RPMI8226 (cell line): ENCODE data around the gene PPP2R3B.
A peak's percentile ranks its signal among the peaks of the same experiment; 100 is the strongest.
"Not testable (repeated sequence)": the region's sequence is repeated elsewhere in the genome, so short reads cannot be mapped to it uniquely, and the experiment has no call there.

Experiments
- DNase-seq: peaks from one replicate; pipeline ENCODE4 v3.0.0-alpha.2; 2015

The PPP2R3B gene

DNA sequence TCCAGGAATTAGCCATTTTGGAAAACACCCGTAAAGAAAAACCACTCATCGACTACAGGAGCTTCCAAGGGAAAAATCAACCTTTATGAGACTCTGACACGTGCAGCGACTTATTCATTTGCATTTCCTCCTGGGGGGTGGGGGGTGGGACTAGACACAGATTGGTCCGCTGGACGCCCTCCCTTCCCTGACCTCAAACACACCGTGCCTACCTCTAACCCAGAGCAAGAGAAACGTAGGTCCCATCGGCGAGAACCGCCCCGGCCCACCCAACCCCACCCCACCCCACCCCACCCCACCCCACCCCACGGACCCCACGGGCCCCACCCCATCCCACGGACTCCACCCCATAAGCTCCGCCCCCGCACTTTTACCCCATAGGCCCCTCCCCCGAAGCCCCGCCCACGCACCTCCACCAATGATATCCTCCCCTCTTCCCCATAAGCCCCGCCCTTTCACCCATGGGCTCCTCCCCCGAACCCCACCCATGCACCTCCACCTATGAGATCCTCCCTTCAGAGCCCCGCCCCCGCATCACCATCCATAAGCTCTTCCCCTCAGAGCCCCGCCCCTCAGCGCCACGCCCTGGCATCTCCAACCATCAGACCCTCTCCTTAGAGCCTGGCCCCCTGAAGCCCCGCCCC is 69.2 kb downstream of the PPP2R3B start:
- no peak for DNase-seq

DNA sequence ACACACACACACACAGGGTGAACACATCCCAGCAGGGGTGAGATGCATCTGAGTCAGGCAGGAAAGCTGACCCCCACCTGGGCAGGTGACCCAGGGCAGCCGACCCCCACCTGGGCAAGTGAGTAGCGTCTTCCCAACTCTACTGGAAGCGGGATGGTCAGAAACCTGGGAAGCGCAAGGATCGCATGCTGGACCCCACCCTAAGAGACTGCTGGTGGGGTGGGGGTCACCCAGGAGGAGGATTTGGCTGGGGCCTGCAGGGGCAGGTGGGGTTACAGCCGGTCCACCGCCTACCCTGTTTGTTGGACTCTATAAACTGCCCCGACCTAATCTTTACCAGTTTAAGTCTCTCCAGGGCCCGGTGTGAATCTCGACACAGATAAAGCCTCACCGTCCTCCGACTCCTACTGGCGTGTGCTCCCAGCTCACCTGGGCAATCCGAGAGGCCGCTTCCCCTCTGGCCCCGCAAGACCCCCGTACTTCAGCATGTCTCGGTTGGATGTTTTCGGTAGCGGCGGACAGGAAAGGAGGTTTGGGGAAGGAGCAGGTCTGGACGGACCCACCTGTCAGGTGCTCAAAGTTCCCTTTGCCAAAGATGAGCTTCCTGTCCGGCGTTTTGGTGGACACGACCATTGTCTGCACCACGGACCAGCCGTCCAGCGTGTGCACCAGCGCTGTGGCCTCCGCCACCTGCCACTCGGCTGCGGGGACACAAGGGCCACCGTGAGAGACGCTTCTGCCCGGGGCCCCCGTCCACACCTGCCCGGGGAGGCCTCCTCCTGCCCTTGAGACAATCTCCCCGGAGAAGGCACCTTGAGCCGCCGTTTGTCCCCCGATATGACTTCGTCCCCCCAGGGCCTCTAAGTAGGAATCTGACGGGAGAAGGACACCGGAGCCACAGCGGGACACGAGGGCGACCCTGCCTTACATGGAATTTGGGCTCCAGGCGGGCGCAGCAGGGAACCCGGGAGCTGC is 70.1 kb downstream of the PPP2R3B start:
- no peak for DNase-seq

DNA sequence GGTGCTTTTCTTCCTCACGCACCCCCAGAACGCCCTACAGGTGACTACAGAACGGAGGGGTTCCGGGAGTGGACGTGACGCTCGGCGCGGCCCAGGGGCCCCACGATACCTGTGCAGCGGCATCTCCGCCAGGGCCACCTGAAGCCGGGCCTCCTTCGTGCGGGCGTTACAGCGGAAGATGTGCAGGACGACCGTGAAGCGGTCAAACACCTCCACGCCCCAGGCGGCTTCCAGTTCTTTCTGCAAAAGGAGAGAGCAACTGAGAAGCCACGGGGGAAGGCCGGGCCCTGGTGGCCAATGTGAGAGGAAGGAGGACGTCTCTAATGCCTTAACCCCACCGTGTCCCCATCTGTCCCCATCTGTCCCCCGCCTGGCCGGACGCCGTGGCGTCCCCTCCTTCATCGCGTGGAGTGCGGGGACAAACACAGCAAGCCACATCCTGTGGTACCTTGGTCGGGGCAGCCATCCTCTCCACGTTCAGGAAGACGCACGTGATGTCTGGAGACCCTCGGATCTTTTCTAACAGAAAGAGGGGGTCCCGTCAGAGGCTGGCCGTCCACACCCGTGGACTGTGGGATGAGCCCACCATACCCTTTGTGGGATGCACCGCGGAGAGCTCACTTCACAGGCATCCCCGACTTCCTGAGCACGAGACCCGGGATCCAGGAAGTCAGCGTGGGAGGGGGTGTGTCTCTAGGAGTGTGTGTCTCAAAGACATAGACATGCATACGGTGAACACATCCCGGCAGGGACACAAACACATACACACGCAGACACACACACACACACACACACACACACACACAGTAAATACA is 71.7 kb downstream of the PPP2R3B start:
- DNase-seq = no peak

DNA sequence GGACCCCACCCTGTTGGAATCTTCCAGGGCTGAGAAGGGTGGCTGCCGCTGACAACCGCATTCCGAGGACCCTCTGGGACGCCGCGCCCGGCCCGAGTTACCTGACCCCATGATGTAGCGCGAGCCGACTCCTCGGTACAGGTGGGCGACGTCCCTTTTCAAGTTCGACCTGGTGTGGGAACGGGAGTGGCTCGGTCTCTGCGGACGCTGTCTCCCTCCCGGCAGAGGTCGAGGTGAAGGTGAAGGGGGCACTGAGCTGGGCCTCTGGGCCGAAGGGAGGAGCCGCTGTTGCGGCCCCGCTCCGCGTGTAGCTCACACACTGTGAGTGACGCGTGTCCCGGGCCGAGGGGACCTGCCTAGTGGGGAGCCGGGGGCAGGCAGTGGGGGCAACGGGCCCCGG is 72.7 kb downstream of the PPP2R3B start:
- no peak for DNase-seq

DNA sequence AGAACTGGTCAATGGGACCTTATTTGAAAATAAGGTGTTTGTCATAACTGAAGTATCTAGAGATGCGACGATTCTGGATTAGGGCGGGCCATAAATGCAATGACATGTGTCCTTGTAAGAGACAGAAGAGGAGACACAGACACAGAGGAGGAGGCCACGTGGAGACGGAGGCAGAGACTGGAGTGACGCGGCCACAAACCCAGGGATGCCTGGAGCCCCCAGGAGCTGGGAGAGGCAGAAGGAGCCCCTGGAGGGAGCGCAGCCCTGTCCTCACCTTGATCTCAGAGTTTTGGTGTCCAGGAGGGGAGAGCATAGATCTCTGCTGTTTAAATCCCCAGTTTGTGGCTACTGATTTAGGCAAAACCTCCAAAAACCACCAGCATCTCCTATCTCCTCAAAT is 73.2 kb downstream of the PPP2R3B start:
- DNase-seq = no peak

DNA sequence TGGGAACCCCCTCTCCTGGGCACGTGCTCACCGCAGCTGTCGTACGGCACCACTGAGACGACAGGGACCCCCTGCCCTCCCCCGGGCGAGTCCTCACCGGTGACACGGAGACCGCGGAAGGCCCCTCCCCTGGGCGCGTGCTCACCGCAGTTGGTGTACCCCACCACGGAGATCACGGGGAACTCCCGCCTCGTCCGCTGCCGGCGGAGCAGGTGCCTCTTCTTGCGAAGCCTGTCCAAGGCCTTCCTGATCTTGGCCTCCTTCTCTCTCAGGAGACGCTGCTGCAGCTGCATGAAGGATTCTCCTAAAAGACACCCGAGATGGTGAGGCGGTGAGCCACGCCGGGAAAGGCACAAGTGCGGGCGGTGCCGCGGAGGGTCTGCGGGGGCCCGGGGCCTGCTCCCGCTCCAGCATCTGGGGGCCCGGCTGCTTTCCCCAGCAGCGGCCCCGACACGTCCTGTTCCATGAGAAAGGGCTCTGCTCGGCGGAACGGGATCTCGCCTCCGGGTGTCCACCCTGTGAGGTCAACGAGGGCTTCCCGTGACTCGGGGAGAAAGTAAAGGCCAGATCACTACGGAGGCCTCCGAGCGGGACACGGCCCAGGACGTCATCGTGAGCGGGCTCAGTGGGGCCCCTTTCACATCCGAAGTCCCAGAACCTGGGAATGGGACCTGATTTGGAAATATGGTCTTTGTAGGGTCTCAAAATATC is 73.9 kb downstream of the PPP2R3B start:
- DNase-seq = no peak

DNA sequence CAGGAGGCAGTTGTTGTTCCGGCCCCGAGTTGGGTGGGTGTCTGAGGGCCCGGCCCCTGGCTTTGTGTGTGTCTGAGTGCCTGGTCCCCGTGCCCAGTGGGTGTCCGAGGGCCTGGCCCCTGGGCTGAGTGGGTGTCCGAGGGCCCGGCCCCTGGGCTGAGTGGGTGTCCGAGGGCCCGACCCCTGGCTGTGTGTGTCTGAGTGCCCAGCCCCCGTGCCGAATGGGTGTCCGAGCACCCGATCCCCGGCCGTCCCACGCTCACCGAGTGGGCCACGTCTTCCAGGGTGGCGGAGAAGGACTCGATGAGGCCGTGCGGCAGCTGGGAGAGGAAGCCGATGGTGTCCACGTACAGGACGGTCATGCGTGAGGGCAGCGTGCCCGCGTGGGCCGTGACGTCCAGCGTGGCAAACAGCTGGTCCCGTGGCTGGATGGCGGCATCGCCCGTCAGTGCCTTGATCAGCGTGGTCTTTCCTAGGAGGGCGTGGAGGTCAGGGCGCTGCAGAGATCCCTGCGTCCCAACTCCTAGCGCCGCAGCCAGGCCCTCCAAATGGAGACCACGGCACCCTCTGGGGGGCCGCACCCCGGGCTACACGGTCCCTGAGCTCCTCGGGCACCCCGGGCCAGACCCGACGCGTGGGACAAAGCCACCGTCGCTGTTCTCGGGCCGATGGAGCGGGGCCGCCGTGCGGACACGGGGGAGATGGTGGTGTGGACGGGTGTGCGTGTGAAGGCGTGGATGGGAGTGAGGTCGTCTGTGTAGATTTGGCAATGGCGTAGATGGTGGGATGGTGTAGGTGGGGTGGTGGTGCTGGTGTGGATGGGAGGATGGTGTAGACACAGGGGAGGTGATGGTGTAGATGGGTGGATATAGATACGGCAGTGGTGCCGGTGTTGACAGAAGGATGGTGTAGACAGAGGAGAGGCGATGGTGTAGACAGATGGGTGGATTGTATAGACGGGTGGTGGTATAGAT is 75.3 kb downstream of the PPP2R3B start:
- no peak for DNase-seq

DNA sequence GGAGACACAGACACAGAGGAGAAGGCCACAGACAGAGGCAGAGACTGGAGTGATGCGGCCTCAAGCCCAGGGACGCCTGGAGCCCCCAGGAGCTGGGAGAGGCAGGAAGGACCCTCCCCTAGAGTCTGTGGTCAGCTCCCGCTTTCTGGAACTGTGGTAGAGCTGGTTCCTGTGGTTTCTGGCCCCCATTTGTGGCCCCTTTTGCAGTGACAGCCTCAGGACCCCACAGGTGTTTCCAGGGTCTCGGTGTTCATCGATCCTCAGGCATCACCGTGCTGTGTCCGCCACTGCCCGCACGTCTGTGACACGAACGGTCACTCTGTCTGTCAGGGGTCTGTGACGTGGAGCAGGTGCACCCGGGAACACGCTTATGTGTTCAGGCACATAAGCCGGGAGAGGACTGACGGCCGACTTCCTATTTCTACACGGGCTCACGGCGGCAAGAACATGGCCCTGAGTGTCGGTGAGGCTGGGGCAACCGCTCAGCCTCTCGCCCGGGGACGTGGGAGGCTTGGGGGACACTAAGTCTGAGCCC is 76.0 kb downstream of the PPP2R3B start:
- no peak for DNase-seq

DNA sequence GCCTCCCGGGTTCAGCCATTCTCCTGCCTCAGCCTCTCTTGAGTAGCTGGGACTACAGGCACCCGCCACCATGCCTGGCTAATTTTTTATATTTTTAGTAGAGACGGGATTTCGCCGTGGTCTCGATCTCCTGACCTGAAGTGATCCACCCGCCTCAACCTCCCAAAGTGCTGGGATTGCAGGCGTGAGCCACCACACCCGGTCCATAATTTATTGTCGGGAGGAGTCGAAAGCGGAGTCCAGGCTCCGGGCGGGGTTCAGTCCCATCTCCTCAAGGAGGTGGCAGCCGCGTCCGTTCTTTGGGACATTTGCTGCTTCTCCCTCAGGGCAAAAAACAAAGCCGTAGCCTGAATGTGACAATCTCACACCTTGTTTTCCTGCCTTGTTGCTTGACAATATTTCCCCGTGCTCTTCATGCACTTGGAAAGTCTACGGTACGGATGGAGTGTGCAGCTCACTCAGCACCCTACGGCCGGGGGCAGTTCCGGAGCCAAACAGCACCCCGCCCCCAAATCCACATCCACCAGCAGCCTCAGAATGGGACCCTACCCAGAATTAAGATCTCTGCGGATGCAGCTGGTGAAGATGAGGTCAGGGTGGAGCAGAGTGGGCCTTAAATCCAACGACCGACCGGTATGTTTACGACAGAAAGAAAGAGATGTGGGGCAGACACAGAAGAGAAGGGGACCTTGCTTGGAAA is 77.7 kb downstream of the PPP2R3B start:
- DNase-seq = no peak

DNA sequence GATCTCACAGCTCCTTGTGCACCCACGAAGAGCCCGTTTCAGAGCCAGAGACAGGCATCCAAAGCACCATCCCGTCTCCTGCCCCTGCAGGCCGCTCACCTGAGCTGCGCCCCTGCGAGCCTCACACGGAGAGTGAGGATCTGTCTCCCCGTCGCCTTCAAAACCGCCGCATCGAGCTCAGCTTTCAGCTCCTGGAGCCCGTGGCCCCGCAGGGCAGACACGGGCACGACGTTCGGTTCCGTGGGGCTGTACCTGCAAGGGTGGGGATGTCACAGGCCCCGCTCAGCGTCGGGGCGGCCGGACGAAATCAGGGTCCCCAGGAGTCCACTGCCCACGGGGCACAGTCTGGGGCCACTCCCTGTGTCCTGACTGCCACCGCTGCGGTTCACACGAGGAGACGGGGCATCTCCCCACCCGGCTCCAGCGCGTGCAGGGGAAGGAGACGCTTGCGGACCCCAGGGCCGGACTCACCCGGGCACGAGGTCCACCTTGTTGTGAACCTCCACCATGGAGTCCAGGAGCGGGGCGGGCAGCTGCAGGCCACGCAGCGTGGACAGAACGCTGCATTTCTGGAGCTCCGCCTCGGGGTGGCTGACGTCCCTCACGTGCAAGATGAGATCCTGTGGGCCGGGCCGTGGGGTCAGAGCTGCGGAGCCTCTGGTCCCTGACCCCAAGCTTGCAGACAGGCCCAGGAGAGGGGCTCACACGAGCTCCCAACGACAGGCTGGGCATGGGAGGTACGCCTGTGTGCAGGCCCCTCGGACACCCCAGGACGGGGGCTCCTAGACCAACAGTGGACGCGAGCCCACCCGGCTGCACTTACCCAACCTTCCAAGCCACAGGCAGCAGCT is 79.2 kb downstream of the PPP2R3B start:
- no peak for DNase-seq

DNA sequence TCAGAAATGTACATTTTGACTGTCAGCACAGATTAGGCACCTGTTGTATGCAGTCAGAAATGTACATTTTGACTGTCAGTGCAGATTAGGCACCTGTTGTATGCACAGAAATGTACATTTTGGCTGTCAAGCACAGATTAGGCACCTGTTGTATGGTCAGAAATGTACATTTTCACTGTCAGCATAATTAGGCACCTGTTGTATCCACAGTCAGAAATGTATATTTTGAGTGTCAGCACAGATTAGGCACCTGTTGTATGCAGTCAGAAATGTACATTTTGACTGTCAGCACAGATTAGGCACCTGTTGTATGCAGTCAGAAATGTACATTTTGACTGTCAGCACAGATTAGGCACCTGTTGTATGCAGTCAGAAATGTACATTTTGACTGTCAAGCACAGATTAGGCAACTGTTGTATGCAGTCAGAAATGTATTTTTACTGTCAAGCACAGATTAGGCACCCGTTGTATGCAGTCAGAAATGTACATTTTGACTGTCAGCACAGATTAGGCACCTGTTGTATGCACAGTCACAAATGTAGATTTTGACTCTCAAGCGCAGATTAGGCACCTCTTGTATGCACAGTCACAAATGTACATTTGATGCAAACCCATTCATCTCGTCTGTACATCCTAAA is 80.0 kb downstream of the PPP2R3B start:
- not testable (repeated sequence) for DNase-seq

DNA sequence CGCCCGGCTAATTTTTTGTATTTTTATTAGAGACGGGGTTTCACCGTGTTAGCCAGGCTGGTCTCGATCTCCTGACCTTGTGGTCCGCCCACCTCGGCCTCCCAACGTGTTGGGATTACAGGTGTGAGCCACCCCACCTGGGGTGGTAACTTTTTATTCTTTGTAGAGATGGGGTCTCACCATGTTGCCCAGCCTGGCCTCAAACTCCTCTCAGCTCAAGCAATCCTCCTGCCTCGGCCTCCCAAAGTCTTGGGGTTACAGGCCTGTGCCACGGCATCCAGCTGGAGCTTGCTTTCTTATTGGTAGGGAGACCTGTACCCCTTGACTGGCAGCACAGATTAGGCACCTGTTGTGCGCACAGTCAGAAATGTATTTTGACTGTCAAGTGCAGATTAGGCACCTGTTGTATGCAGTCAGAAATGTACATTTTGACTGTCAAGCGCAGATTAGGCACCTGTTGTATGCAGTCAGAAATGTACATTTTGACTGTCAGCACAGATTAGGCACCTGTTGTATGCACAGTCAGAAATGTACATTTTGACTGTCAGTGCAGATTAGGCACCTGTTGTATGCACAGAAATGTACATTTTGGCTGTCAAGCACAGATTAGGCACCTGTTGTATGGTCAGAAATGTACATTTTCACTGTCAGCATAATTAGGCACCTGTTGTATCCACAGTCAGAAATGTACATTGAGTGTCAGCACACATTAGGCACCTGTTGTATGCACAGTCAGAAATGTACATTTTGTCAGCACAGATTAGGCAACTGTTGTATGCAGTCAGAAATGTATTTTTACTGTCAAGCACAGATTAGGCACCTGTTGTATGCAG is 80.7 kb downstream of the PPP2R3B start:
- DNase-seq = peak; percentile 40

DNA sequence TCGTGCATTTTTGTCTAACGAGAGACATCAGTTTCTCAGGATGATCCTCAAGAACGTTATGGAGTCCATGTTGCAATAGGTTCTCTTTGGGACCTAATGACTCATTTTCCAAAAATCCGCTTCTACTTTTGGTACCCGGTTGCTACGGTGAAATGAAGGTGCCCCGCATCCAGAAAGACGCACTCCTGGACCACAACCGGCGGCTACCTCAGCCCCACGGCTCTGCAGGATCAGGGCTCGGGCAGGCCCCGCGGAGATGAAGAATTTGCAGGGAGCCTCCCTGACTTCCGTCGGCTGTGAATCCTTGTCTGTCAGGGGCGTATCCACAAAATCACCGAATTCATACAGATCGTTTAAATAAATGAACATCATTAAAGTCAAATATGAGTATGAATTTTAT is 83.7 kb downstream of the PPP2R3B start:
- DNase-seq = no peak

DNA sequence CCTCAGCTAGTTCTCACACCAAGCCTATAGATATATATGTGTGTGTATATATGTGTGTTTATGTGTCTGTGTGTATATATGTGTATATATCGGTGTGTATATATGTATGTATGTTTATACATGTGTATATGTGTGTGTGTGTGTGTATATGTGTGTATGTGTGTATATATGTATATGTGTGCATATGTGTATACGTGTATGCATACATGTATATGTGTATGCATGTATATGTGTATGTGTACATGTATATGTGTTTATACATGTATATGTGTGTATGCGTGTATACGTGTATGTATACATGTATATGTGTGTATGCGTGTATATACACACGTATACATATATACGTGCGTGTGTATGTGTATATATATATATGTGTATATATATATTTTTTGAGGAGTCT is 86.4 kb downstream of the PPP2R3B start:
- no peak for DNase-seq

DNA sequence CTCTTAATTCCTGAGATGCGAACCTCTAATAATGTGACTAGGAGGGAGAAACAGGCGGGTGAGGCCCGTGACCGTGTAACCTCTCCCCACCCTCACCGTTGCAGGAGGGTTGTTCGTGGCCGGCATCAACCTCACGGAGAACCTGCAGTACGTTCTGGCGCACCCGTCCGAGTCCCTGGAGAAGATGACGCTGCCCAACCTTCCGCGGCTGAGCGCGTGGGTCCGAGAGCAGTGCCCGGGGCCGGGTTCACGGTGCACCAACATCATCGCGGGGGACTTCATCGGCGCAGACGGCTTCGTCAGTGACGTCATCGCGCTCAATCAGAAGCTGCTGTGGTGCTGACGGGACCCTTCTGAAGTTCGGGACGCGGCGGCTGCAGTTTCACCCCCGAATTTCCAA is 87.7 kb downstream of the PPP2R3B start:
- no peak for DNase-seq

DNA sequence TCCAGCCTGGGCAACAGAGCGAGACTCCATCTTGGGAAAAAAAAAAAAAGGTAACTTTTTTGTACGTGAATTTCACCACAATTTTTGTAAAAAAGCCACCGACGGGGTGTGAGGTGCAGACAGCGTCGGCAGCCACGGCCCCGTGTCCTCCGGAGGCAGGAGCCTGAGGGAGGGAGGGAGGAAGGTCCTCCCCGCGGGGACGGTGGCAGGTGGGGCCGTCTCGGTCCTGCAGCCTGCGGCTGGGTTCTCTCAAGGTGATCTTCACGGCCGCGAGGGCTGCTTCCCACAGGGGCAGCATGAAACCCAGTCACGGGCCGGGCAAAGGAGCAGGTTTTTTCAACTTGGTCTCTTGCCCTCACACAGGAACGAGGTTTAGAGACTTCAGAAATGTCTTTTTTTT is 91.6 kb downstream of the PPP2R3B start:
- no peak for DNase-seq

DNA sequence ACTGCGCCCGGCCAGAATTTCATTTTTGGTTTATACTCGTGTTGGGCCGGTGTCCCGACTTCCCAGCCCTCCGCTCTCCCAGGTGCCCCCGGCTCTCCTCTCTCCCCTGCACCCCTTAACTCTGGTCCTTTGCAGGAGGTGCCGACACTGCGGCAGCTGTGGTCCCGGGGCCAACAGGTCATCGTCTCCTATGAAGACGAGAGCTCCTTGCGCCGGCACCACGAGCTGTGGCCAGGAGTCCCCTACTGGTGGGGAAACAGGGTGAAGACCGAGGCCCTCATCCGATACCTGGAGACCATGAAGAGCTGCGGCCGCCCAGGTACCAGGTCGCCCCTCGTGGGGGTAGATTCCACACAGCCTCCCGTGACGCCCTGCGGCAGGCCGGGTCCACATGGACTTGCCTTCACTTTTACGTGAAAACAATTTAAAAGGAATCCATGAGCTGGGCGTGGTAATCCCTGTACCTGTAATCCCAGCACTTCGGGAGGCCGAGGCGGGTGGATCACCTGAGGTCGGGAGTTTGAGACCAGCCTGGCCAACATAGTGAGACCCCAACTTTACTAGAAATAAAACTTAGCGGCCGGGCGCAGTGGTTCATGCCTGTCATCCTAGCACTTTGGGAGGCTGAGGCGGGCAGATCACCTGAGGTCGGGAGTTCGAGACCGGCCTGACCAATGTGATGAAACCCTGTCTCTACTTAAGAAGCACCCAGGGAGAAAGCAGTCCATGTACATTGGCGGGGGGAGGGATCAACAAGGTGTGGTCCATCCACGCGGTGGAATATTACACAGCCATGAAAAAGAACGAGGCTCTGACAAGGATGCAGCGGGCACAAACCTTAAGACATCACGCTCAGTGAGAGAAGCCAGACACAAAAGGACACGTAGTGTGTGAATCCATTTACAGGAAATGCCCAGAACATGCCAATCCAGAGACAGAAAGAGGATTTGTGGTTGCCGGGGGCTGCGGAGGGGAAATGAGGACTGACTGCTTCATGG is 93.5 kb downstream of the PPP2R3B start:
- DNase-seq = no peak
